Activated CD4-positive, alpha-beta T cell treated with anti-CD3 and anti-CD28 coated beads for 48 hours (primary cell): ENCODE results near the gene PRR11.
"Not testable (repeated sequence)": the region's sequence is repeated elsewhere in the genome, so short reads cannot be mapped to it uniquely, and the experiment has no call there.

Experiments
- DNase-seq: peaks from one replicate; pipeline ENCODE4 v3.0.0-alpha.2; 2020

Gene PRR11

DNA sequence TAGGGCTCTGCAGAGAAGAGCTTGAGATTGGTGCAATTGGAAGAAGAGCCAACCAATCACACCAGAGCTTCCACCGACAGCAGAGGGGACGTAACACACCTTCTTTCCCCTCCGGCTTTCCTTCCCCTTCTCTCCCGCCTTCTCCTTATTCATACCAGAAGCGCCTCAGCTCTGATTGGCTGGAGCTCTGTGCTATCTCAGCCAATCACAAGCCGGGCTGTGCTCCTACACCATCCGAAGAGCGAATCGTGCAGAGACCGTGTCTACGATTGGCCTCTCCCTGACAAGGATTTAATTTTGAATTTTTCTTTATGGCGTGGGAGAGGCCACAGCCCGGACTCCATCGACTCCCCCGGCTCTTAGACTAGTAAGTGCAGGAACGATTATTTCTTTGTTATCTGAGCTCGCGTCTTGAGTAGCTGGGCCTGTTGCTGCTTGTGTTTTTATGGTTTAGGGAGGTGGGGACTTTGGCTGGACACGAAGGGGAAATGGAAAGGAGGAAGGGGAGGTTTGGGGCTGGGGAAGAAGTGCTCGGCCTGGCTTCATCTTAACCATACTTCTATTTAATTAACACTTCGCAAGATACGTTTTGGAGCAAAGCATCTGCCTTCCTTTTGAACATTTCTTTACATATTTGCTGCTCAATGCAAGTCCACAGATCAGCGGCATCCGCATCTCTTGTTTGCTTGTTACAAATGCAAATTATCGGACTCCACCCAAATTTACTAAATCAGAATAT is at the start of gene PRR11:
PRR11 (plus strand) TSS at position 308 of the 739 bp plus-strand sequence. CDS start 14,007 bp downstream, outside the sequence.
- peak; percentile 93 for DNase-seq

- peak; percentile 79 for DNase-seq
Measured at GRCh38 chr17:59105852-59106462, 49.6 kb upstream of the PRR11 start.

- DNase-seq, result peak; percentile 99
Measured at GRCh38 chr17:59106463-59107305, 48.9 kb upstream of the PRR11 start, which contains the start of gene TRIM37. TSS of gene TRIM37 (minus strand) at chr17:59106880. CDS start at chr17:59106461, 419 bp downstream.

GRCh38 chr17:59107306-59107670 is 48.3 kb upstream of the PRR11 start:
- no peak for DNase-seq

DNA sequence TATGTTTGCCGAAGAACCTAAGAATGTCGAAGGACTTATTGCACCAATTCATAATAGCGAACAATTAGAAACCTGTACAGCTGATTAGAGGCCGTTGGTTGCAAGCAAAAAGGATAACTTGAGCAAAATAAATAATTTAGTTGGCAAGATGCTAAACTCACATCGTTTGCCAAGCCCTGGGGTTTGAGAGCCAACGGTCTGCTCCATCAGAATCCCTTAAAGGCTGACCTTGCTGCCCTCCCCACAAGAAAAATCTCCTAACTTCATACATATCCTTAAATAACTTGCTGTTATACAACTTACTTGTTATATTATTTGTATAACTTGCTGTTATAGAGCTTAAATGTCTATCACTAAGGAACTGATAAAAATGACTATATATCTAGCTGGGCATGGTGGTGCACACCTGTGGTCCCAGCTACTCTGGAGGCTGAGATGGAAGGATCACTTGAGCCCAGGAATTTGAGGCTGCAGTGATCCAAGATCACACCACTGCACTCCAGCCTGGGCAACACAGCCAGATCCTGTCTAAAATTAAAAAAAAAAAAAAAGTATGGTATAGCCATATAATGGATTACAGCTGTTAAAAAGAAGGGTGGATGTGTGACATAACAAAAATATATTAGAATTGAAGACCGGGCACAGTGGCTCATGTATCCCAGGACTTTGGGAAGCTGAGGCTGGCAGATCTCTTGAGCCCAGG is 47.0 kb upstream of the PRR11 start:
- DNase-seq, result no peak

DNA sequence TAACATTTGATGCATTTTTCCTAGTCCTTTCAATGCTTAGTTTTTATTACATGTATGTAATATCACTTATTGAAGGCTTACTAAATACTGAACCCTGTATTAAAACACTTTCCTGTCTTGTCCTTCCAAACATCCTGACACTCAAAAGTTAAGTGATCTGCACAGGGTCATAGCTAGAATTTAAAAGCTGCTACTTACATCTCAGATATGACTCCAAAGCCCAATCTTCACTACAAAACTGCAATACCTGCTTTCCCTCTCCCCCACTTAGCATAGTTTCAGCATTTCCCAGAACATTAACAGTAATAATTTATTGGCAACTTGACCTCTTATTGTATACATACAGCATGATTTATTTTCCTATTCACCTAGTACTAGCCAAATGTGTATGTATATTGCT is 44.6 kb upstream of the PRR11 start:
- no peak for DNase-seq

DNA sequence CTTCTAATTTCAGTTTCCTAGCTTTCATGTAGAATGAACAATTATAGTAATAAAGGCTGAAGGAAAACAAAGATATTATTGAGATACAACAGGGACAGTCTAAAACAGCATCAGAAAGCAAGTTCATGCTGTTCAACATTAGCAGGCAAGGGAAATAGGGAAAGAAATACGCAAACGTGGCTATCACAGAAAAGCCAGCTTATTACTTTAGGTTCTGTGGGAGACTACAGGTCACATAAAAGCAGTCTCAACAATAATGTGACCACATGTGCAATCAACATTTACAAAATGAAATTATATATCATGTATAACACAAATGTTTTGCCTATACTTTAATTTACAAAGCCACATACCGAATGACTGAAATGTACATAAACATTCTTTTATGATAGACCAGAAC is 44.0 kb upstream of the PRR11 start:
- no peak for DNase-seq

DNA sequence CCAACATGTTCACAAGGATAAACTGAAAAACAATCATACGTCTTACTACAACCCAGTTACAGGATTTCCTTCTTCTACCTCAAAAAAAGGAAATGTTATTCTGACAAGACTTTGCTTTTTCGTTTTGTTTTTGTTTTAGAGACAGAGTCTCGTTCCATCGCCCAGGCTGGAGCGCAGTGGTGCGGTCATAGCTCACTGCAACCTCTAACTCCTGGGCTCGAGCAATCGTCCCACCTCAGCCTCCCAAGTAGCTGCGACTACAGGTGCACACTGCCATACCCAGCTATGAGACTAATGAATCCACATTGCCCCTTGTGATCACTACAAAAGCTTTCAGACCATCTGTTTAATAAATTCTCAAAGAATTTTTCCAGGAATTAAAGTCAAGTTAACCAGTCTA is 40.1 kb upstream of the PRR11 start:
- DNase-seq, result no peak

GRCh38 chr17:59121901-59122480 is 33.6 kb upstream of the PRR11 start:
- no peak for DNase-seq

DNA sequence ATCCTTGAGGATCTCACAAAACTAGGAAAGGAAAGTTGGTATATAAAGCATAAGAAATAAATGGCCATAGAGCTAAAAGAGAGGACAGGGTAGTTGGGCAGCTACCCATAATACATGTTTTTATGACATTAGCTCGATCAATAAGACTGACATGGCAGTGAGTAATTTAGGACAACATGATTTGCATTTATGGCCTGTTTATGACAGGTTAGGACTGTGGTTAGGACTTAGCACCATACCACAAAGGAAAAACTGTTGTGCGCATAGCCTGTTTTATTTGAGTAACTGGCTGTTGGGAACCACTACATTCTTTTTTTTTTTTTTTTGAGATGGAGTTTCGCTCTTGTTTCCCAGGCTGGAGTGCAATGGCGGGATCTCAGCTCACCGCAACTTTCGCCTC is 30.9 kb upstream of the PRR11 start:
- DNase-seq, result no peak

DNA sequence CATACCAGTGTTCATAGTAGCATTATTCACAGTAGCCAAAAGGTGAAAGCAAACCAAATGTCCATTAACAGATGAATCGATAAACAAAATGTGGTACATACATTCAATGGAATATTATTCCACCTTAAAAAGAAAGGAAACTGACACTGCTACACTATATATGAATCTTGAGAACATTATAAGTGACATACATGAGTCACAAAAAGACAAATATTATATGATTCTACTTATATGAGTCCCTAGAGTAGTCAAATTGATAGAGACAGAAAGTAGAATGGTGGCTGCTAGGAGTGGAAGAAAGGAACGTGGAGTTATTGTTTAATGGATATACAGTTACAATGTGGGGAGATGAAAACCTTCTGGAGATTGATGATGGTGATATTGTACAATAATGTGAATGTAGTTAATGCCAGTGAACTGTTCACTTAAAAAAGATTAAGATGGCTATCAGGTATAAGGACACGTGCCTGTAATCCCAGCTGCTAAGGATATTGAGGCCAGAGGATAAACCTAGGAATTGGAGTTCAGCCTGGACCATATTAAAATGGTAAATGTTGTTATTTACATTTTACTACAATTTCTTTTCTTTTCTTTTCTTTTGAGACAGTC is 28.6 kb upstream of the PRR11 start:
- no peak for DNase-seq

- DNase-seq, result no peak
Measured at GRCh38 chr17:59129814-59130213, 25.7 kb upstream of the PRR11 start.

DNA sequence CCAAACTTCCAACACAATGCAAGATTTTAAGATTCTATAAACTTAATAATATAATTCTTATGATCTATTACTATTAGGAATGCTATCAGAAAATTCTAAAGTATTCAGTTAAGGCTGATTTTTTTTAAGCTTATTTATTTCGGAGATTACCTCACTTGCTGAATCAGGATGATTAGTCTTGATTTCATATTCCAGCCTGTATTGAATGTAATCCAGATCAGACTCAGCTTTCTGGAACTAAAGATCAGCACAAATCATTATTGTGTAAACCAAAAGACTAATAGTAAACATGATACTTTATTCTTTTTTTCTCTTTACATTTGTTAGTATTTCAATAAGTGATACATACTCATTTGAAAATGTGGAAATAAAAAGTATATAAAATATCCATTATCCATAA is 24.4 kb upstream of the PRR11 start:
- DNase-seq, result no peak

DNA sequence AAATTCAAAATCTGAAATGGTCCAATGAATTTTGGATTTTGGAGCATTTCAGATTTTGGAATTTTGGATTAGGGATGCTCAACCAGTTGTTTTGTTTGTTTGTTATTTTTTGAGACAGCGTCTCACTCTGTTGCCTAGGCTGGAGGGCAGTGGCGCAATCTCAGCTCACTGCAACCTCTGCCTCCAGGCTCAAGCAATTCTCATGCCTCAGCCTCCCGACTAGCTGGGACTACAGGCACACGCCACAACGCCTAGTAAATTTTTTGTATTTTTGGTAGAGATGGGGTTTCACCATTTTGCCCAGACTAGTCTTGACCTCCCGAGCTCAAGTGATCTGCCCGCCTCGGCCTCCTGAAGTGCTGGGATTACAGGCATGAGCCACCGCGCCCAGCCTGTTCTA is 17.2 kb upstream of the PRR11 start:
- not testable (repeated sequence) for DNase-seq

- DNase-seq, result no peak
Measured at GRCh38 chr17:59139939-59140338, 15.6 kb upstream of the PRR11 start.

DNA sequence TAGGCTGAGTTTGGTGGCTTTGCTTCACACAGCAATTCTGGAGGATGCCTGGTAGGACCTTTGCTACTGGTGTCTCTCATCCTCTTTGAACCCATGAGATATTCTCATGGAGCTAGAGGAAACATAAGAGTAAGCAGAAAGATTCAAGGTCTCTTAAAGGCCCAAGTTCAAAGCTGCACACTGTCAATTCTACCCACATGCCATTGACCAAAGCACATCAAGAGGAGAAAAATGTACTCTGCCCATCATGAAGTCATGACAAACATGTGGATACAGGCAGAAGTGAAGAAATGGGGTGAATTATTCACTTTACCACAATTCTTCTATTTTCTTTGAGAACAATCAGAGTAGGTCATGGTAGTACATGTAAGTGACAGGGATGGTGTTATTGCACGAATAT is 13.7 kb upstream of the PRR11 start:
- DNase-seq, result no peak

DNA sequence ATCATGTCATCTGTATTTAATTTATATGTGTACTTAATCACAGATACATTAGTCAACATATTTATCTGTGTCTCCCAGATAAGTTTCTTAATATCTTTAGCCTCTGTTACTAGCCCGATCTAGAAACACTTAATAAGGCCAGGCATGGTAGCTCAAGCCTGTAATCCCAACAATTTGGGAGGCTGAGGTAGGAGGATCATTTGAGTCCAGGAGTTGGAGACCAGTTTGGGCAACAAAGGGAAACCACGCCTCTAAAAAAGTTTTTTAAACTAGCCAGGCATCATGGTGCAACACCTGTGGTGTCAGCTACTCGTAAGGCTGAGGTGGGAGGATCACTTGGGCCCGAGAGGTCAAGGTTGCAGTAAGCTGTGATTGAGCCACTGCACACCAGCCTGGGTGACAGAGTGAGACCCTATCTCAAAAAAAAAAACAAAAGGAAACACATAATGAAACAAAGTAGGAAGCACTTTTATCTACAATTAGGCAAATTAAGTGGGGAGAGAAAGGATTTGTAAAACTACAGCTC is 9.9 kb upstream of the PRR11 start:
- no peak for DNase-seq

DNA sequence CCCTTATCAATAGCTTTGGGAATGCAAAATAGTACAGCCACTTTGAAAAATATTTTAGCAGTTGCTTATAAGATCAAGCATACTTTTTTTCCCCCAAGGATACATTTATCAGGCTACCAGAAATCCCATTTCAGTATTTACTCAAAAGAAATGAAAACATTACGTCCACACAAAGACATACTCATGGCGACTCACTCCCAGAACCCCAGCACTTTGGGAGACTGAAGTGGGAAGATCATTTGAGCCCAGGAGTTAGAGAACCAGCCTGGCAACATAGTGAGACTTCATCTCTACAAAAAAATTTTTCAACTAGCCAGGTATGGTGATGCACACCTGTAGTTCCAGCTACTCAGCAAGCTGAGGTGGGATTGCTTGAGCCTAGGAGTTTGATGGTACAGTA is 6.5 kb upstream of the PRR11 start:
- DNase-seq, result no peak

- peak; percentile 25 for DNase-seq
Measured at GRCh38 chr17:59149841-59150511, 5.6 kb upstream of the PRR11 start.

- no peak for DNase-seq
Measured at GRCh38 chr17:59151006-59151405, 4.5 kb upstream of the PRR11 start.

- DNase-seq, result no peak
Measured at GRCh38 chr17:59151591-59151990, 4.0 kb upstream of the PRR11 start.
